HEK293 (cell line): ENCODE measurements around the gene HNF1B.

ENCODE experiments used
- CTCF ChIA-PET: fragments of 350-600 bp; formaldehyde crosslinking; extraction: SDS; loops from one replicate; lab custom pipeline; 2021; ENCODE audit warnings: antibody characterized with exemption; lab: Yijun Ruan, JAX
- POLR2A ChIA-PET: fragments of 300-600 bp; formaldehyde crosslinking; extraction: SDS; loops from one replicate; lab custom pipeline; 2020; ENCODE audit warnings: antibody characterized with exemption, inconsistent platforms; lab: Yijun Ruan, JAX
- H3K27ac ChIP-seq: fragments of 200-500 bp; sonication (Bioruptor generic); 2 replicates; pipeline ENCODE4 v1.5.1; 2014; ENCODE audit warnings: low read depth, low read length, control low read depth, inconsistent platforms; ENCODE audit errors: extremely low read depth
- H3K36me3 ChIP-seq, 2 experiments: fragments of 200-500 bp in 1 of 2; sonication (Bioruptor generic) in 1 of 2; 1 replicate in 1 of 2; 2 replicates in 1 of 2; pipeline ENCODE4 v1.5.1; 2014 to 2017; ENCODE audit warnings: inconsistent platforms in 2 of 2, low read length in 2 of 2; ENCODE audit not compliant: control insufficient read depth in 2 of 2, insufficient read depth in 1 of 2
- H3K4me1 ChIP-seq: fragments of 200-500 bp; sonication (Bioruptor generic); 2 replicates; pipeline ENCODE4 v1.5.1; 2014; ENCODE audit warnings: mild to moderate bottlenecking, low read length, inconsistent platforms; ENCODE audit not compliant: control insufficient read depth, insufficient read depth
- H3K4me3 ChIP-seq: 2 replicates; pipeline ENCODE4 v1.5.1; 2011; ENCODE audit warnings: low read depth, mild to moderate bottlenecking, control low read depth, low read length, moderate library complexity
- H3K9me3 ChIP-seq: fragments of 200-500 bp; sonication (Bioruptor generic); 2 replicates; pipeline ENCODE4 v1.5.1; 2014; ENCODE audit warnings: low read depth, low read length, inconsistent platforms; ENCODE audit not compliant: control insufficient read depth, insufficient read depth
- GLIS1 ChIP-seq: fragments of 450-650 bp; formaldehyde crosslinking; IDR thresholded peaks from 2 replicates; pipeline ENCODE4 v1.5.1; 2016; ENCODE audit warnings: missing biosample characterization, missing genetic modification characterization
- PRDM10 ChIP-seq: fragments of 450-650 bp; formaldehyde crosslinking; IDR thresholded peaks from 2 replicates; pipeline ENCODE4 v1.5.1; 2016; ENCODE audit warnings: missing biosample characterization, missing genetic modification characterization
- REST ChIP-seq: fragments of 450-650 bp; formaldehyde crosslinking; IDR thresholded peaks from 2 replicates; pipeline ENCODE4 v1.5.1; 2016; ENCODE audit warnings: missing biosample characterization, missing genetic modification characterization
- SP3 ChIP-seq: fragments of 450-650 bp; formaldehyde crosslinking; IDR thresholded peaks from 2 replicates; pipeline ENCODE4 v1.5.1; 2016; ENCODE audit warnings: missing biosample characterization, missing genetic modification characterization
- TRIM28 ChIP-seq: IDR thresholded peaks from 2 replicates; pipeline ENCODE4 v1.6.1; 2011; ENCODE audit warnings: low read length, control low read depth, borderline replicate concordance
- ZBTB44 ChIP-seq: fragments of 450-650 bp; IDR thresholded peaks from 2 replicates; pipeline ENCODE4 v1.5.1; 2018; ENCODE audit warnings: missing biosample characterization, mild to moderate bottlenecking, missing genetic modification characterization
- ZEB2 ChIP-seq: fragments of 450-650 bp; formaldehyde crosslinking; IDR thresholded peaks from 2 replicates; pipeline ENCODE4 v1.5.1; 2016; ENCODE audit warnings: missing biosample characterization, missing genetic modification characterization
- ZFHX2 ChIP-seq: fragments of 450-650 bp; formaldehyde crosslinking; conservative IDR thresholded peaks from 2 replicates; pipeline ENCODE4 v1.5.1; 2016; ENCODE audit warnings: missing biosample characterization, missing genetic modification characterization
- ZFP69B ChIP-seq: fragments of 450-650 bp; formaldehyde crosslinking; IDR thresholded peaks from 2 replicates; pipeline ENCODE4 v1.5.1; 2016; ENCODE audit warnings: missing biosample characterization, missing genetic modification characterization
- ZNF157 ChIP-seq: fragments of 450-650 bp; formaldehyde crosslinking; IDR thresholded peaks from 2 replicates; pipeline ENCODE4 v1.5.1; 2016; ENCODE audit warnings: missing biosample characterization, missing genetic modification characterization
- ZNF529 ChIP-seq: fragments of 450-650 bp; formaldehyde crosslinking; IDR thresholded peaks from 2 replicates; pipeline ENCODE4 v1.5.1; 2017; ENCODE audit warnings: missing genetic modification characterization, missing biosample characterization; ENCODE audit not compliant: insufficient replicate concordance
- ZNF610 ChIP-seq: fragments of 450-650 bp; formaldehyde crosslinking; IDR thresholded peaks from 2 replicates; pipeline ENCODE4 v1.5.1; 2016; ENCODE audit warnings: missing biosample characterization, missing genetic modification characterization, borderline replicate concordance
- ZNF629 ChIP-seq: fragments of 450-650 bp; formaldehyde crosslinking; IDR thresholded peaks from 2 replicates; pipeline ENCODE4 v1.5.1; 2017; ENCODE audit warnings: missing biosample characterization, missing genetic modification characterization
- ZNF660 ChIP-seq: fragments of 450-650 bp; IDR thresholded peaks from 2 replicates; pipeline ENCODE4 v1.5.1; 2018; ENCODE audit warnings: missing biosample characterization, mild to moderate bottlenecking, missing genetic modification characterization
- ZSCAN16 ChIP-seq: fragments of 450-650 bp; formaldehyde crosslinking; IDR thresholded peaks from 2 replicates; pipeline ENCODE4 v1.5.1; 2016; ENCODE audit warnings: missing biosample characterization, missing genetic modification characterization
- ZSCAN18 ChIP-seq: fragments of 450-650 bp; formaldehyde crosslinking; IDR thresholded peaks from 2 replicates; pipeline ENCODE4 v1.5.1; 2016; ENCODE audit warnings: missing biosample characterization, missing genetic modification characterization
- ZSCAN4 ChIP-seq: fragments of 450-650 bp; formaldehyde crosslinking; IDR thresholded peaks from 2 replicates; pipeline ENCODE4 v1.5.1; 2017; ENCODE audit warnings: missing biosample characterization, missing genetic modification characterization

The HNF1B gene

GRCh38 chr17:37726891-37727675 is 17.8 kb downstream of the HNF1B start:
- peaks cover 7% of the 10 kb centered on the region for H3K4me1 ChIP-seq
- POLR2A ChIA-PET: no interaction called here
- H3K9me3 ChIP-seq: no peaks in the 10 kb centered on the region
- no peak for TF ChIP-seq ZNF529
- no peak for TF ChIP-seq SP3 (tag by site-specific recombination)
- no peak for TF ChIP-seq ZSCAN16 (tag by site-specific recombination)
- peak; percentile 59 for TF ChIP-seq REST (tag by site-specific recombination)
- no peak for TF ChIP-seq ZSCAN4 (tag by site-specific recombination)
- no peak overlapping the region for H3K27ac ChIP-seq
- no peaks in the 10 kb centered on the region for H3K36me3 ChIP-seq
- no peak overlapping the region for H3K4me3 ChIP-seq
- CTCF ChIA-PET: interaction anchor here (0.6 to 0.7 kb wide), 2 partner anchors 24 to 55 kb away, joined by 3 to 5 read pairs; no protein-coding TSS in a partner anchor

- ChIA-PET POLR2A (no interaction called here), CTCF (no interaction called here)
- Histone ChIP-seq H3K9me3 (no peaks in the 10 kb centered on the region), H3K27ac (no peak overlapping the region), H3K36me3 (no peaks in the 10 kb centered on the region), H3K4me3 (no peak overlapping the region), H3K4me1 (peaks cover 7% of the 10 kb centered on the region)
- no peak for TF ChIP-seq ZNF610 (tag by site-specific recombination)
- no peak for TF ChIP-seq ZEB2 (tag by site-specific recombination)
- no peak for TF ChIP-seq ZBTB44
- TF ChIP-seq TRIM28: no peak
- no peak for TF ChIP-seq ZNF157 (tag by site-specific recombination)
- TF ChIP-seq ZNF629 (tag by site-specific recombination): no peak
- no peak for TF ChIP-seq ZNF660 (tag by site-specific recombination)
- no peak for TF ChIP-seq ZFHX2 (tag by site-specific recombination)
- TF ChIP-seq ZFP69B (tag by site-specific recombination): no peak
Observed at GRCh38 chr17:37726248-37726647, 18.6 kb downstream of the HNF1B start.

GRCh38 chr17:37725601-37726146 is 19.2 kb downstream of the HNF1B start:
- H3K4me1 ChIP-seq: peaks cover 7% of the 10 kb centered on the region
- no peaks in the 10 kb centered on the region for H3K9me3 ChIP-seq
- H3K4me3 ChIP-seq: no peak overlapping the region
- CTCF ChIA-PET: interaction anchor here (1.5 kb wide), 1 partner anchor 8 kb away, joined by 8 read pairs; no protein-coding TSS in a partner anchor
- H3K36me3 ChIP-seq: no peaks in the 10 kb centered on the region
- no peak overlapping the region for H3K27ac ChIP-seq
- POLR2A ChIA-PET: interaction anchor here (0.6 kb wide), 1 partner anchor 20 kb away, joined by 3 read pairs; no protein-coding TSS in a partner anchor
- TF ChIP-seq ZSCAN4 (tag by site-specific recombination): peak; percentile 40
- TF ChIP-seq PRDM10 (tag by site-specific recombination): peak; percentile 73
- TF ChIP-seq GLIS1 (tag by site-specific recombination): 0 out of 2 replicates have a peak, but pooled peaks have one; percentile 5
- no peak for TF ChIP-seq ZSCAN18
